Germinal center (tissue), 1 donor: ENCODE measurements around the gene DSCAML1.

ENCODE experiments used
- DNase-seq: peaks from one replicate; pipeline ENCODE4 v3.0.0; 2012; ENCODE audit warnings: mixed read lengths, low spot score

DSCAML1 gene

GRCh38 chr11:117443266-117444186 lies 353.5 kb downstream of the DSCAML1 start:
- no peak for DNase-seq

GRCh38 chr11:117442869-117443239 lies 354.2 kb downstream of the DSCAML1 start:
- DNase-seq = no peak

DNA sequence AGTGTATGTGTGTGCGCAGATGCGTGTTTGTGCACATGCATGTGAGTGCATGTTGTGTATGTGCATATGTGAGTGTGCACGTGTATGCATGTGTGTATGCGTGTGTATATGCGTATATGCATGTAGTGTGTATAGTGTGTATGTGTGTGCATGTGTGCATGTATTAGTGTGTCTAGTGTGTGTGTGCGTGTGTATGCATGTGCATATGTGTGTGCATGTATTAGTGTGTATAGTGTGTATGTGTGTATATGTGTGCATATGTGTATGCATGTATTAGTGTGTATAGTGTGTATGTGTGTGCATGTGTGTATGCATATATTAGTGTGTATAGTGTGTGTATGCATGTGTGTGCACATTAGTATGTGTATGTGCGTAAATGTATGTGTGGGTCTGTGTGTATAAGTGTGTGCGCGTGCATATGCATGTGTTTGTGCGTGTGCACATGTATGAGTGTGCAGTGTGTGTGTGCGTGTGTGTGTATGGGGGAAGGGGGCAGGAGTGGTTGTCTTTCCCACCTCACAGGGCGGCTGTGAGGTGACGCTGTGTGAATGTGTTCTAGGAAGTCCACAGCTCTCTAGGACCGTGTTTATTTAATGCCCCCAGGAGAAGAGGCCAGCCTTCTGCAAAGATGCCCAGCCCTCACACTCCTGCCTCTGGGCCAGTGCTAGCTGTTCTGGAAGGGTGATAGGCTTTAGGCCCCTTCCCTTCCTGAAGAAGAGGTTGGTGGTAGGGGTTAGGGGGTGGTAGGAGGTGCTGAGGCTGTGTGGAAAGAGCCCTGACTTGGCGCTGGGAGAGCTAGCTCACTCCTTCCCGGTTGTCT lies 354.8 kb downstream of the DSCAML1 start:
- no peak for DNase-seq

DNA sequence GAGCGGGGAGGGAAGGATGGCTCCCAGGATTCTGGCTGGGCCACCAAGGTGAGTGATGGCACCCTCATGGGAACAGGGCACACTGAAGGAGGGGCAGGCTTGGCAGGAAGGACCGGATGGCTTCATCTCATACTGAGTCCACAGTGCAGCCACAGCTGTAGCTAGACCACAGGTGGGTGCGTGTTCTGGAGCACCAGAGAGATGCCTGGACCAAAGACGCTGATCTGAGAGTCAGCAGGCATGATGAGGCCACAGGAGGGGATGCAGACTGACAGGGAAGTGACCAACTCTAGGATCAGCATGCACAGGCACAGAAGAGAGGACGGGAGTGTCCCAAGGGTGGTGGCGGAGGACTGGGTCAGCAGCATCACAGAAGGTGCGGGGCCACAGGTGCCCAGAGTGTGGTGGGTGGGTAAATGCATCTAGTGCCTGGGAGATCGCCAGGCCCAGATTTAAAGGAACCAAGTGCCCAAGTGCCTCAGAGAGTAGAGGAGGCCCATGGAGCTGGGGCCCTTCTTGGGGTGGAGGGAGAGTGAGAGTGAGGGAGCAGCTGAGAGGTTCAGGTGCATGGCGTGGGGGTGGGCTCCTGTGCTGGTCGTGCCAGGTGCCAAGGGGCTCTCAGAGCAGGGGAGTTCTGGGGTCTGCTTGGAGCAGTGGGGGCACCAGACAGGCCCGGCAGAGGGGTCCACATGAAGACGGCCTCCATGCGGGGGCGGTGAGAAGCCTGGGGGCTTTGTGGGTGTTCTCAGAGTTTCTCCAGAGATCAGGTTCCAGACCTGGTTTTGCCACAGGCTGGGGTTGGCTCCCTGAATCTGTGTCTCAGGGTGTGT lies 355.7 kb downstream of the DSCAML1 start:
- no peak for DNase-seq

GRCh38 chr11:117440258-117440657 lies 356.8 kb downstream of the DSCAML1 start:
- no peak for DNase-seq

DNA sequence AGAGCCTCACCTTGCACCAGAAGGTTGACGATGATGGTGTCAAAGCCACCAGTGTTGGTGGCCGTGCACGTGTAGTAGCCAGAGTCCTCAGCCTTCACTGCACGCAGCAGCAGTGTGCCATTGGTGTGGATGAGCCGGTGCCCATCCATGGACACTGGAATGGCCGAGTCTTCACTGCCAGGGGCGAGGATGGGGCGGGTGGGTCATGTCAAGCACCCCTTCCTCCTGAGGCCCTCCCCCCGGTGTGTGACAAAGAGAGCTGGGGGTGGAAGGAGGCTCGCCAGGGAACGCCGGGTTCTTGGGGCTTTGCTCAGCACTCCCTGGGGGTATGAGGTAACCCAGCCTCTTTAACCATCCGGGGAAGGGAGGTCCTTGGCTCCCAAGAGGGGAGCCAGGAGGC lies 357.8 kb downstream of the DSCAML1 start:
- no peak for DNase-seq

DNA sequence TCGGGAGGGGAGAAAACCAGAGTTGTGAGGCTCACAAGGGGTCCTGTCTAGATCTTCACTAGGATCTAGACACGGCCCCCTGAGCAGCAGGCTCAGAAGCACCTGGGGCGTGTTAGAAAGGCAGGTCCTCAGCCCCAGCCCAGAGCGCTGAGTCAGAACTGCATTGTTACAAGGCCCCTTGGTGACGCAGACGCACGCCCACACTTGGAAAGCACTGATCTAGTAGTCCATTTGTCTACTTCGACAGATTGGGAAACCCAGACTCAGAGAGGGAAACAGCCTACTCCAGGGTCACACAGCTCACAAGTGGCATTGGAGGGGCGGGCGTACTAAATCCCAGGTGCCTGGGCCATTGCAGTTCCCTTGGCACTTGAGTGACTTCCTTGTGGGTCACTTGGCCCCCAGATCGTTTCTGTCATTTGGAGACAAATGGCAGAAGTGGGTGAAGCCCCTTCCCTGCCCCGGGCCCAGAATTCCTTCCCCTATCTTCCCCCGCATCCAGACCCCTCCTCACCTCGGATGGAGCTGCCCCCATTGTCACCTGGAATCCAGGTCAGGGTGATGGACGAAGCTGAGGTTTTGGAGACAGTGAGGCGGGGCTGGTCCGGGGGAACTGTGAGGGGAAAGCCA lies 358.5 kb downstream of the DSCAML1 start:
- DNase-seq = no peak

DNA sequence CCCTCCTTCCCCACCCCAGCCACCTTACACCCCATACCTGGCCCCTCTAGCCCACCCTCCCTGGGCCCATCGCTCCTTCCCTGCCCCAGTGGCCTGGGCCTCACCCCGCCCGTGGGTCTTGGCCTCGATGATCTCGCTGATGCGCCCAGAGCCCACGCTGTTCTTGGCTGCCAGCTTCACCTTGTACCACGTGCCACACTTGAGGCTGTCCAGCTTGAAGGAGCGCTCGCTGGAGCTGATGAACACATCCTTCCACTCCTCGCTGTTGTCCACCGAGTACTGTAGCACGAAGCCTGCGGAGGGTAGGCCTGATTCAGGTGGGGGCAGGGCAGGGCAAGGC lies 359.3 kb downstream of the DSCAML1 start:
- DNase-seq = no peak

DNA sequence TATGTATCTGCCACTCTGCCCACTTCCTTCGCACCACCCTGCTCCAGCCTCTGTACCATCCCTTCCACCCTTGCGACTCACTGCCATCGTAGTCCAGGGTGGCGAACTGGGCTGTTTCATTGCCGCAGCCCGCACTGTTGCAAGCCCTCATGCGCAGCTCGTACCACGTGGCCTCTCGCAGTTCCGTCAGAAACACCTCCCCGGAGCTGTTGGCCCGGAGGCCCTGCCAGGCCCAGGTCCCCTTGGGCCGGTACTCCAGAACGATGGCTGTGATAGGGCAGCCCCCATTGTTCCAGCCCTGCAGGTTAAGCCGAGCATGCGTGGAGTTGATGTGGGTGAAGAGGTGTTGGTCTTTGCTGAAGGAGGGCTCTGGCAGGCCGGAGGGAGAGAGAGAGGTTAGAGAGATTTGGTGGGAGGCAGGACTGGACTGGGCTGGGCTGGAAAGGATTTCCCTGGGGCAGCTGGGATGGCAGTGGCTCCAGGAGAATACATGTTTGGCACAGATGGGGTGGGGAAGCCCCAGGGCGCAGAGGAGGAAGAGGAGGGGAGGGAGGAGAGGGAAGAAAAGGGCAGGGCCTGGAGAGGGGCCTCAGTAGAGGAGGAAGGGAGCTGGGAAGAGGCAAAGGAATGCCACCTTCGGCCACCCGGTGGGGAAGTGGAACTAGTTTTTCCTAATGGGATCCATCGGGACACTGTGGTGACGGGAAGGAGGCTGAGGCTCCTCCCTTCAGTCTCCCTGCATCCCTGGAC lies 359.8 kb downstream of the DSCAML1 start:
- no peak for DNase-seq

GRCh38 chr11:117435326-117435725 lies 361.7 kb downstream of the DSCAML1 start:
- DNase-seq = no peak

DNA sequence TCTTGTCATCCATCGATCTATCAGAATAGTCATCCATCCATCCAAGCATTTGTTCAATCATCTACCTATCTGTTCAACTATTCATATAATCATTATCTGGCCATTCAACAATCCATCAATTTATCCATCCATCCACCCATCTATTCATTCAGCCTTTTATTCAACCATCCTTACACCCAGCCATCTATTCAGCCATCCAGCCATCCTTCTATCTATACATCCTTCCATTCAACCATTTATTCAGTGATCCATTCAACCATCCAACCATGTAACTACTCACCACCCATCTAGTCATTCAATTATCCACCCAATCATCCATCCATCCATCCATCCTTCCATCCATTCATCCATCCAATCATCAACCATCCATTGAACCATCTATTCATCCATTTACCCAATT lies 362.5 kb downstream of the DSCAML1 start:
- DNase-seq = no peak

GRCh38 chr11:117433717-117434116 lies 363.3 kb downstream of the DSCAML1 start:
- no peak for DNase-seq

DNA sequence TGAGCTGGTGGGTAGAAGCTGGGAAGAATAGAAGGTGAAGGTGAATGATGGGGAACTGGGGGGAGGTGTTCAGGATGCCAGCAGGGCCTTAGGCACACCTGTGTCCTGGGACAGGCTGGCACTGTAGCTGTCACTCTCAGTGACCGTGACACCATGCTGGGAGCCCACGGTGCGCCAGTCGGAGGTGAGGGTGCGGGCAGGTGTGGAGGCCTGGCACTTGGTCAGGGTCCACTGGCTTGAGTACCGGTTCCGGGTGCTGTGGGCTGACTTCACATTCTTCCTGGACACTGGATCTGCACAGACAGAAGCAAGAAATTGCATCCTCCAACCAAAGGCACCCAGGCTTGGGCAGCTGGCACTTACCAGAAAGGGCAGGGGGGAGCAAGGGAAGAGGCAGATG lies 365.6 kb downstream of the DSCAML1 start:
- DNase-seq = no peak

GRCh38 chr11:117430293-117430955 lies 366.6 kb downstream of the DSCAML1 start:
- DNase-seq = no peak

DNA sequence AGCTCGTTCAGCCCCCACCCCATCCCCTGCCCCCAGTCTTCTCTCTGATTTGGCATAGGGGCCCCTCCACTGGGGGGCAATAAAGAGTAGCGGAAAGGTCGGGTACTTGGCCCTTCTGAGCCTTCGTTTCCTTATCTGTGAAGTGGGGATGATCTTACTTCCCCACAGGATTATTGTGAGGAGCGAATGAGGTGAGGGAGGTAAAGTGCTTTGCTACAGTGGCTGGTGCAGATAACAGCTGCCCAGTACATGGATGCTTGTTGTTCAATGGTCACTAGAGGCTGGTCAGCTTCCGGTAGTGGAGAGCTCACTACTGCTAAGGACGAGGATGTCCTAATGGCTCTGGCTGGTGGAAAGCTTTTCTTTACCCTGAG lies 368.2 kb downstream of the DSCAML1 start:
- no peak for DNase-seq

GRCh38 chr11:117428186-117428855 lies 368.7 kb downstream of the DSCAML1 start:
- no peak for DNase-seq

- DNase-seq = no peak
Observed at GRCh38 chr11:117427356-117427874, 369.6 kb downstream of the DSCAML1 start.

GRCh38 chr11:117426941-117427340 lies 370.1 kb downstream of the DSCAML1 start:
- DNase-seq = no peak

DNA sequence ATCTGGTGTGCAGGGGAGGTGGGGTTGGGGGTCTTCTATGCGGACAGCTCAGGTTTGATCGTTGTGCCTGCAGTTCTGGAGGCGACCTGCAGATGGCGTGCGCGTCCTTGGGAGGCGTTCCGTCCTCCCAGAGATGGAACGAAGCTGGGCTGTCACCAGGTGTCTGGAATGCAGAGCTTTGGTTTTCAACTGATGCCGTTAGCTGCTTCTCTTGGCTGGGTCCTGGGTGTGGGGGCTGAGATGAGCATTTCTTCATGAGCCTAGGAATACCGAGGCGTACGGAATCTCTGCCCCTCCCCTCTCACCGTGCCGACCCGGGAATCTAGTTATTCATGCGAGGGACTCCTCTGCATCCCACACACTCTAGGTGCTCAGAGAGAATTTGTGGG lies 370.7 kb downstream of the DSCAML1 start:
- peak; percentile 67 for DNase-seq
